Fibroblast of skin of left quadriceps (primary cell): ENCODE measurements around the gene UBE2Q1.

ENCODE experiments used
- DNase-seq, 2 experiments: peaks; one replicate each; pipeline ENCODE4 v3.0.0-alpha.2; 2013; ENCODE audit warnings: low read depth in 2 of 2

Gene UBE2Q1

GRCh38 chr1:154557939-154558719 lies at the start of gene UBE2Q1:
TSS of gene UBE2Q1 (minus strand) at chr1:154558662. CDS start at chr1:154558553, 109 bp downstream.
- no peak for DNase-seq

- DNase-seq, result peak; percentile 96 to 97
Measured at GRCh38 chr1:154607609-154608396, 49.3 kb upstream of the UBE2Q1 start, which contains the start of gene ADAR. TSS of gene ADAR (minus strand) at chr1:154608186. CDS start at chr1:154608006, 180 bp downstream.

GRCh38 chr1:154607106-154607608 lies 48.7 kb upstream of the UBE2Q1 start:
- no peak for DNase-seq

DNA sequence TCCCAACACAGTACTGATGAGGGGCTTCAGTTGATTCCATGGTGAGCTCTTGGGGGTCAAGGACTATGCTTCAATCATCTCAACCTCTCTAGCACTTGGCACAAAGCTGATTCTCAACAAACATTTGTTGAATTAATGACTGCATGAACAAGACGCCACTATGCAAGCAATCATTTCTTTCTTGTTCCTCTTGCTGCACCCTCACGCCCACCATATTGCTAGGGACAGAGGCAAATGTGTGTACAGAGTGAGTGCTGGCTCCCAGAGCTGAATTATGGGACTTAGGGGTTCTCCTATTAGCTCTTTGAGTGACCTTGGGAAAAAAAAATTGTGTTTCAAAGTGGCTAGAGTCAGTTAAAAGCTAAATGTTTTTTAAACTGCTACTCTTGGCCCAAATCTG lies 47.1 kb upstream of the UBE2Q1 start:
- no peak for DNase-seq

GRCh38 chr1:154603317-154603716 lies 44.9 kb upstream of the UBE2Q1 start:
- no peak for DNase-seq

DNA sequence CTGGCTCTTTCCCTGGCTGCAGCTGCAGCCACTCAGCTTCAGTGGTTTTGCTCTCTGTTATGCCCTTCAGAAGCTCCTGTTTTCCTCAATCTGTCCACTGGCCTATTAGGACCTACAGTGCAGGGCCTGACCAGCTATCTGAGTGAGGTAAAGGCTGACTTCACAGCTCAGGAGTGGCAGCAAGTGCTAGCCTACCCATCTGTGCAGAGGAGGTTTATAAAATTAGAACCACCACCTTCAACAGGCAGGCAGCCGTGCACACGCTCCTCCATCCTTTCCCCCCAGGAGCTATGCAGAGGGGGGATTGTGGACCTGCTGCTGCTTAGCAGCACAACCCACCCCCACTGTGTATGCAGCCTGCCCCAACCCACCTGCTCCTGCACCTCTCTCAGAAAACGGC lies 41.2 kb upstream of the UBE2Q1 start:
- no peak for DNase-seq

DNA sequence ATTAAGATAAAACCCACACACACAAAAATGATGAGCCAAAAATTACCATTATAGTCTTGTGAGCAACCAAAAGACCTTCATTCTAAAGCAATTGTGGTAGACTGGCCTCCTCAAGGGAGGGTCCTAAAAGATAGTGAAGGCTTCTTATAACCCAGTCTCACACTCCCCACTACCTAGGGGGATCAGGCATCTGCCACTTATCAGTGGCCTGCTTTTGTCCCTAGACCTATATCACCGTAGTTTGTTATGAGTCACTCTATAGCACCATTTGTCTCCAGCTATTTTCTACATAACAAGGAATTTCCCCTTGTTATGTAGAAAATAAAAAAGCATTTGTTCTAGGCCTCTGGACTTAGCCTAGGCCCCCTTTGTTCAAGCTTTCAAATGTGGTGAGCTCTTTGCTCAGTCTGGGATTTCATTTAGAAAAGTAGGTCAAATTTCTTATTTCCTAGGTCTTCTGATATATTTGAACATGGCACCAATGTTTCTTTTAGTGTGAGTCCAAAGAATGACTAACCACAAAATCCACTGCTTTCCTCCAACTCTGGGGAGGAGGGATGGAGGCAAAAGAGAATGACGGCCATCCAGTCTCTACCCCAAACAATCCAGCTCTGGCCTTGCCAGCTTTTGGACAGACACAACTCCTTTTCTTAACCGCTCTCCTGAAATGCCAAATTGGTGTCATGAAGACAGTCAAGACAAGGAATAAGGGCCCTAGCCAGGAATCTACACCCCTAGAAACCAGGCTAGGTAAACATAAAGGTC lies 40.6 kb upstream of the UBE2Q1 start:
- DNase-seq, result no peak

- DNase-seq, result no peak
Measured at GRCh38 chr1:154595621-154596020, 37.2 kb upstream of the UBE2Q1 start.

- no peak for DNase-seq
Measured at GRCh38 chr1:154594811-154595210, 36.3 kb upstream of the UBE2Q1 start.

DNA sequence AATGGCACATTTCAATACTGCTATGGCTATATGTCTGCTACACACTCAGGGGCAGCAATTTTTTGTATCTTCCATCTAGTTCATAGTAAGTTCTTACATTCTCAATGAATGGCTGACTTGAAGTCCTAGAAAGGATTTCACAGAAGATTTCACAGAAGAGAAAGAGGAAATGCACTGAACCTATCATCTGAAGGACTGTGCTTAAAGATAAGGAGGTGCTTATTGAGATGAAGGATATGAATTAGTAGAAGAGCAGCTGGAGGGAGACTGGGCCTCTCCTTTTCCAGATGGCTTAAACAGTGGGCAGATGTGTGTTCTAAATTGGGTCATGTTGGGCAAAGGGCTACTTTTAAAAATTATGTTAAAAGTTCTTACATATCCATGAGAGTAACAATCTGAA lies 34.9 kb upstream of the UBE2Q1 start:
- no peak for DNase-seq

DNA sequence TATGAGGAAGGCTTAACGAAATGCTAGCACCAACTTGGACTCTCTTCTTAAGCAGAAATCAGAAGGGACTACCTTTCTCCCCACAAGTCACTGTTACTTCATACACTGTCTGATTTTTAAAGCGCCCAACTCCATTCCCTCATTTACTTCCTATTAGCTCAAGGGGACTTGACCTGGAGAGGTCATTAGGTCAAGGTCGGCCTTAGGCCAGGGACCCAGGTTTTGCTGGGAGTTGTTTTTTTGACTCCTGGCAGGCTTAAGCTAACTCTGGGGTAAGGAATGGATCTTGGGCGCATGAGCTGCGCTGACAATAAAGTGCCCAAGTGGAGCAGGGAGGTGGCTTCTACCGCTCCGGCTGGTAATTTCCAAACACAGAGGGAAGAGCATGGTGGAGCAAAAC lies 32.7 kb upstream of the UBE2Q1 start:
- DNase-seq, result no peak

- DNase-seq, result no peak
Measured at GRCh38 chr1:154590756-154591155, 32.3 kb upstream of the UBE2Q1 start.

- DNase-seq, result no peak
Measured at GRCh38 chr1:154589780-154590179, 31.3 kb upstream of the UBE2Q1 start.

- no peak for DNase-seq
Measured at GRCh38 chr1:154586641-154587040, 28.2 kb upstream of the UBE2Q1 start.

- DNase-seq, result no peak
Measured at GRCh38 chr1:154586231-154586630, 27.8 kb upstream of the UBE2Q1 start.

DNA sequence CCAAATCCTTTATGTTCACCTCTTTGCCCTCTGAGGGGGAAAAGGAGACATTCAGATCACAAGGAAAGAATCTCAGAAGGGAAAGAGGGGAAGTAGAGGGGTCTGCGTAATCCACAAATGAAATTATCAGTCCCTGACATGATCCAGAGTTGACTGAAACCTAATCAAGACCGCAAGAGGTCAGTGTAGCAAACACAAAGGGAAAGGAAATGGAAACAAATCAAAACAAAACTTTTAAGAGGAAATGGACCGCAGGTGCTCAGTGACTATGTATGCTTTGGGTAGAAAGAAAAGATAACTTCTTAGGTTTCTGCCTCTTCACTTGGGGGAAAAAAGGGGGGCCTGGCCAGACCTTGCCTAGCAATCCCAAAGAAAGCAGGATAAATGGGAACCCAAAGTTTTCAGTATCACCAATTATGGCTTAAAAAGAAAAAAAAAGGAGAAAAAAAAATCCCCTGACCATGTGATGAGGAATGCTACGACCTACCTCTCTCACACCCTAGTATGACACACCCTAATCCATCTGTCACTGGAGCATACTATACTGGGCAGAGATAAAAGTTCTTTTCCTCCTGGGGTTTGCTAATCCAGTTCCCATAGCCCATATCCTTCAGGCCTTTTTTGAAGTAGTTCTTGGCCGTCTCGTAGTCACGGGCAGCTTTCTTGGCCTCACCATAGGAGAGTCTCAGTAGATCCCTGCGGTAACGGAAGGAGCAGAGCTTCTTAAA lies 26.0 kb upstream of the UBE2Q1 start:
- DNase-seq, result no peak

DNA sequence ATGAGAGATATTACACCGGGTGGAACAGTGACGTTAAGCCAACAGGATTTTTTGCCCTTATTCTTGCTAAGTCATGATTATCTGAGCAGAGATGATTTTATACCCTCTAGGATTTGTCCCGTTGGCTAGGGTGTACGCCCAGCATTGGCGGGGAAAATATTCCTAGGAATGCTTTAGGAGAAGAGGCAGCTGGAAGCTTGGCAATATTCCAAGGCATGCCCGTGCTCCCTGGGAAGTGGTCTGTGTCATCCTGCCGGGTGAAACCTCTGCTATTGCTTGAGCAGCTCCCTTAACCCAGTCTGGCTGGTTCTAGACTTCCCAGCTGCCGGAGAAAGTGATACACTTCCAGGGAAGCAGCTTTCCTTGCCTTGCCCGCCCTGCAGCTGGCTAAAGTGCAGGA lies 25.3 kb upstream of the UBE2Q1 start:
- DNase-seq, result no peak

DNA sequence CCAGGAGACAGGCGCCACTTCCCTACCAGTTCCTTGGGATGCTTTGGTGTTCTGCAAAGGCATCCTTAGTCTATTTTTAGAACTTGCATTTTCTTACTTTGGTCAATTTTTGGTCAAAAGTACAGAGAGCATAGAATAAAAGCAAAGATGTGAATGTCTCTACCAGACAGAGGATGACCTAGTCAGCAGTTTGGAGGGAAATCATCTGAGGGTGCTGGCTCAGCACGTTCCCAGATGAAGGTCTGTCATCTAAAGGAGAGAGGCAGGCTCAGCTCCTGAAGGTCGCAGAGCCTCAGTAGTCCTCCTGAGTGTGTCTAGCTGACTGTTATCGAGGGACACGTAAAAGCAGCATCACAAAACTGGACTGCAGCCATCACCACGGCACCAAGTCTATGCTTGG lies 24.4 kb upstream of the UBE2Q1 start:
- DNase-seq, result no peak

- DNase-seq, result no peak
Measured at GRCh38 chr1:154581766-154582165, 23.3 kb upstream of the UBE2Q1 start.

DNA sequence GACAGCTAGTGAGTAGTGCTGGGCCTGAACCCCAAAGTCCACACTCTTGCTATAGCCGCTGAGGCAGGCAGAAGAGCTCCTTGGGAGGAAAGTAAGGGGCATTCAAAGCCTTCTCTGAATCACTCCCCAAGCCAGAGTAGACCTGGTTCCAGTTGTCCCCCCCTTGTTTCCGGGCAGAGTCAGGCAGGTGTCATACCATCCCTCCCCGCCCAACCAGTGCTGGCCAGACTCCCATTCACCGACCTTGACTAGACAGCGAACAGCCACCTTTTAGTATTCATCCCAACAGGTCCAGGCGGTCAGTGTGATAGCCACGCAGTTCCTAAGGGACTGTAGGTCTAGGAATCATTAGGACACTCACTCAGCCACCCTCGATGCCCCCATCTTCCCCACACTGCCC lies 20.9 kb upstream of the UBE2Q1 start:
- no peak for DNase-seq

DNA sequence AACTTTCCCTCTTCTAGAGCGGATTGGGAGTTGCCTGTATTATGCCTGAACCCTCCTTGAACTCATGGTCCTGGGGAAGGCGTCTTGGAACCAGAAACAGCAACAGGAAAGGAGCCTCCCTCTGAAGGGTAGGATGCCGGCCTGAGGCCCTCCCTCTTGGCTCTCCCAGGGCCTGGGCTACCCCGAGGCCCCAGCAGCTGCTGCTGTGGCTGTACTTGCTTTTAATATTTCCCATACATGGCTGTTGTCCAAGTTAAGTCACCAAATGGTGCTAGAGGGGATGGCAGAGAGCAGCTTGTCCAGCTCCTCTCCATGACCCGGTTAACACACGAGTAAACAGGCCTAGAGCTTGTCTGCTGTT lies 19.6 kb upstream of the UBE2Q1 start:
- DNase-seq, result no peak
